Cerebellar cortex (tissue), 1 donor: ENCODE results near the gene NBEA.

Experiments
- DNase-seq: peaks from one replicate; pipeline ENCODE4 v3.0.0-alpha.2; 2015; ENCODE audit warnings: low spot score

NBEA gene

DNA sequence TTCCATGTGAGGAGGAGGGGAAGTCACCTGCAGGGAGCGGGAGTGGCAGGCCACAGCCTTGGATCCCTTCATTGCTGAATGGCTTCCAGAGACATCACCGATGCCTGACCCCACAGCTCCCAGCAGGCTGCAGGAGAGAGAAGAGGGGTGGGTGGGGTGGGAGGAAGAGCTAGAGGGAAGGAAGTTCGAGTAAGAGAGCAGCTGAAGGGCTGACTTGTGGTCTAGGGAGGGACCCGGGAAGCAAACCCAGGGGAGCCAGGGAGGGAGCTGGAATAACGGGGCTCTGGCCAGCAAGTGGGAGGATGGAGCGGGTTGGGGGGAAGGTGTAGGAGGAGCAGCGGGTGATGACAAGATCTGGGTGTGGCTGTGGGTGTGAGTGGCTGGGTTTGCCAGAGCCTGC, 764.2 kb downstream of the NBEA start:
- no peak for DNase-seq

DNA sequence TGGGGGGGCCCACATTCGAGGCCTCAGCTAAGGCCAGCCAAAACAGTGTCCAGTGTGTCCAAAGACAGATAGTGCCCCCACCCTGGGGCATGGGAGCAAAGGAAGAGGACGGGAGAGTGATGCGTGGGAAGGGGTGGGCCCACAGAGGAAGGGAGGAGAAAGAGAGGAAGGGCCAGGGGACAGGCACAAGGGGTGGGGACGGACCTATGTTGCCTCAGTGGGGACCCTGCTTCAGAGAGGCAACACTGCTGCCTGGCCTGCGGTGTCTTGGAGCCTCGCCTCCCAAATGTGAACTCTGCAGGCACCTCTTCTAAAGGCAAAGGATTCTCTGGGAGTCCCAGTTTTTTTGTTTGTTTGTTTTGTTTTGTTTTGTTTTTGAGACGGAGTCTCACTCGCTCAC, 764.7 kb downstream of the NBEA start:
- no peak for DNase-seq

DNA sequence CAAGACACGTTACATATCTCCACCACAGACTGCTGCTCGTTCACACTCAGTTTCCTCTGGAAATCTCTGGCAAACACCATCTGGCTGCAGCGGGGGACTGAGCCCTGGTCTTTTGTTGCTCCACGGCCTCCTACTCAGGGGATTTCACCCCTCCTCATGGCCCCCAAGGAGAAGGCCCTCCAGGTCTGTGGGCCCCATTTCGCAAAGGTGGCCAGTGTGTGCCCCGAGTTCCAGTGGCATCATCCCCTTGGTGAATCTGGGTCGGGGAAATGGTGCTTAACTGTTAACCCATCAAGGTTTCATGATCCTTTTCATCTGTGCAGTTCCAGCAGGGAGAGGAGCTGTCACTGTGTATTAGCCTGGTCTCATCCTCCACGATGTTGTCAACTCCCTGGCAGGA, 769.8 kb downstream of the NBEA start:
- DNase-seq: no peak

DNA sequence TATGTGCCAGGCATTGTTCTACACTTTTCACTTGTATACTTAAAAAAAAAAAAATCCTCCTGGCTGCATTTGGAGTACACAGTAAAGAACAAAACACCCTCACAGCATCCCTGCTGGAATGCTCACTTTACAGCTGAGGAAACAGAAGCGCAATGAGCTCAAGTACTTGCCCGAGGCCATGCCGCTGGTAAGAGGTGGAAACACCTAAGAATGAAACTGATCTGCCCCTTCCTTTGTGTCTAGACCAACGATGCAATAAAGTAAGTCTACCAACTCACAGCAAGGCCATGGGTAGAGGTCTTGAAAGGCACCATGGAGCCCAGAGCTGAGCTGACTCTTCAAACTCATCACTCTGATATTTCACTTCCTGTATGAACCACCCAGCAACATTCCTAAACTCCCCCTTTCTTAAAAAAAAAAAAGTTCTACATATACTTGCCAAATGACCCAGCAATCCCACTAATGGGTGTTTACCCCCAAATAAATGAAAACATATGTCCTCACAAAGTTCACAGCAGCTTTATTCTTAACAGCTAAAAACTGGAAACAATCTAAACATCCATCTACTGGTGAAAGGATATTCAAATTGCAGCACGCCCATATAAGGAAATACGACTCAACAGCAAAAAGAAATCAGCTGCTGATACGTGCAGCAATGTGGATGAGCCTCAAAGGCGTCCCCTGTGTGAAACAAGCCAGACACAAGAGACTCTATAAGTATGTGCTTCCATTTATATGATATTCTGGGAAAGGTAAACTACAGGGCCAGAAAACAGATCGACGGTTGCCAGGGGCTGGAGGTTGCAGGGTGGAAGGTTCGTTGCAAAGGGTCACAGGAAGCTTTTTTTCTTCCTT, 771.1 kb downstream of the NBEA start:
- no peak for DNase-seq

DNA sequence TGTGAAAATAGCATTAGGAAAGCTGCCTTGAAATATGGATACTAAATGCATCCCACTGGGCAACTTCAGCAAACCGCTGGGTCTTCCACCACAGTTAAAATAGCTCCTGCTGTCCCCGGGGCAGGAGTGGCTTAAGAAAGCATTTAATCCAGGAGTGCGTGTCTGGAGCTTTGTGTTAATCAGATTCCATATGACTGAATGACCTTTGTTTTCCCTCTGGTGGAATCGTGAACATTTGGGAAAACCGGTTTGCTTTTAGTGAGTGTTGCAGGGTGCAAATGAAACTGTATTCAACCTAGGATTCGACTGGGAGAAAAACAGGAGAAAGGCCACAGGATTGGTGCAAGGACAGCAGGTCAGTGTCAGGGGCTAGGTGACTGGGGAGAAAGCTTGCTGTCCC, 772.1 kb downstream of the NBEA start:
- no peak for DNase-seq

DNA sequence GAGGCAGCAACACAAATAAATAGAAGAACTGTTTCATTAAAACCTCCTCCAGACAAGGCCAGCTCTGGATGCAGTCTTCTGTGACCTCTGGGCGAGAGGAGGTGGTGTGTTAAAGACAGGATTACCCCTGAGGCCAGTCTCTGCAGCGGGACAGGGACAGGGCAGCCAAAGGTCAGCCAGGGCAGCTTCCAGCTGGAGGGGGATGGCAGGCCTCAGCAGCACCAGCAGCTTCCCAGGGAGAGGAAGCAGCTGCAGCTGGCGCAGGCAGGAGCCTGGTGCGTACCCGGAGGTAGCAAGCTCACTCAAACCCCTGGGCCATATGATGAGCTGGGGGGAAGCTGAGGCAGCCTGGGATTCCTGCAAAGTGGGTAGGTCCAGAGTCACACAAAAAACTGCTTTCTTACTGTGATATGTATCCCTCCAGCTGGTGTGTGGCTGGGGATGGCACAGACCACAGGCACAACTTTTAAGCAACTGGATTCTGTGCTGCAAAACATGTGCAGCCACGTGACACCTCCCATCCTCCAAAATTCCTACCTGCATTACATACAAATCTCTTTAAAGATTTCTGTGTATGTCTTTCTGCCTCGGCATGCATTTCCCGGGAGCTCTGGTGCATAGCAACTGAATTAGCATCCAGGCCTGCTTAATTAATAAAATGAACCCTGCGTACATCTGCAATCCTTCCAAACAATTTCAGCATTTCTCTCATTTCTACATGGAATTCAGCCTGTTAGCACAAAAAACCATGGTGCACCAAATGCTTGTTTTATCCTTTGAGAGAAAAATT, 772.7 kb downstream of the NBEA start:
- DNase-seq: no peak

DNA sequence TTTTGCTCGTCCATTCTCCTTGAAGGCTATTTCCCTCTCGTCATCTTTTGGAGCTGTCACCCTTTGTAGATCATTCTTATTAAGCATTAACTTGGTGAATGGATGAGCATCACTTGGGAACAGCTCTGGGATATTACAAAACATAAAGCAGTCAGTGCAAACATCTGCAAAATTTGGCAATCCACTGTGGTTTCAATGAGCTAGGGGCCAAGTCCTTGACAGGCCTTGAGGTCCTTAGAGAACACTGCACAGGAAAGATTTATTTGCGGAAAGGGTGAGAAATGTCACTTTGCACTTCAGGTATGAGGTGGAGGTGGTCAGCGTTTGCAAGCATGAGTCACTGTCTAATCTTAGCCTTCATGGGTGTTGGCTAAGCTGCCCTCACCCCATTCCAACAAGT, 774.1 kb downstream of the NBEA start:
- DNase-seq: no peak

DNA sequence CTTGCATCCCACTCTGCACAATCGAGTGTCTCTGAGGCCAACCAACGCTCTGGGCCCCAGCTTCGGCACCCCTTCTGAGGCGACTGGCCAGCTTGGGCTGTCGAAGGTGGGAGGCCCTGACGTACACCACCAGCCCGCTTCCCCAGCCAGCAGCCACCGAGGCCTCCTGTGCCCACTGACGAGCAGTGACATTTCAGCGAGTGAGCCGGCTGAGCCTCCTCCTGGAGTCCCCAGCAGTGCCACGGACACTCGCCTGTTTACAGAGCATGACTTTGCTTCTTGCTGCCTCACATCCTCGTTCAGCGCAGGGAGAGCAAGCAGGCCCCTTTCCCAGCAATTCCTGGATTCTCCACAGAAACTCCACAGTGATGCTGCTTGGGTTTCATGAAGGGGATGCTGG, 774.7 kb downstream of the NBEA start:
- DNase-seq: peak; percentile 48

DNA sequence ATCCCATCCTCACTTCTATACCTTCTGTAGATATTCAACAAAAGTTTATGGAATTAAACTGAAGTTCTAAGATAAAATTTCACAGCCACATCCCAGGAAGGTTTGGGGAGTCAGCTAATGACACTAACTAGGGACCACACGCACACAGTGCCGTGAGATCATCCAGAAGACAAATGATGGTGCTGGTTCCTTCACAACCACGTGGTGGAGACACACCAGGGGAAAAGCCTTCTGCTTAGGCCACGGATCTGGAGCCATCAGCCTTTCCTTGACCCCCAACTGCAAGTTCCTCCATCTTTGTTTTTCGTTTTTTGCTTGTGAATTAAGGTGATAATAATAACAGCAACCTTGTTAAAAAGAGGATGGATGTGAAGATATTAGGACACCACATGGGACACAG, 776.0 kb downstream of the NBEA start:
- DNase-seq: no peak

DNA sequence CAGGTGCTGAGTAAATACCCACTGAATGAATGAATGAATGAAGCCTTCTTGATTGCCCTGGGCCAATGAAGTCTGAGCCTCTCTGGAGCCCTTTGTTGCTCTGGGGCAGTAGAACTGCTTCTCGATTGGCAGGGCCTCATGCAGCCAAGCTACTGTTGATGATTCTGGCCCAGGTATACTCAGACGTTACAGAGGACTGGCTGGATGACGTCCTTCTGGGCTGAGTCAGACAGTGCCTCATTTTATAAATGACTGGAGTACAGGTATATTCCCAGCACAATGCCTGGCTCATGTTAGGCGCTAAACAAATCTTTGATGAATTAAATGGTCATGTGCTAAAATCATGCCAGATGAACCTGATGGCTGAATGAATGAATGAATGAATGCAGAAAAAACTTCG, 778.2 kb downstream of the NBEA start:
- no peak for DNase-seq

DNA sequence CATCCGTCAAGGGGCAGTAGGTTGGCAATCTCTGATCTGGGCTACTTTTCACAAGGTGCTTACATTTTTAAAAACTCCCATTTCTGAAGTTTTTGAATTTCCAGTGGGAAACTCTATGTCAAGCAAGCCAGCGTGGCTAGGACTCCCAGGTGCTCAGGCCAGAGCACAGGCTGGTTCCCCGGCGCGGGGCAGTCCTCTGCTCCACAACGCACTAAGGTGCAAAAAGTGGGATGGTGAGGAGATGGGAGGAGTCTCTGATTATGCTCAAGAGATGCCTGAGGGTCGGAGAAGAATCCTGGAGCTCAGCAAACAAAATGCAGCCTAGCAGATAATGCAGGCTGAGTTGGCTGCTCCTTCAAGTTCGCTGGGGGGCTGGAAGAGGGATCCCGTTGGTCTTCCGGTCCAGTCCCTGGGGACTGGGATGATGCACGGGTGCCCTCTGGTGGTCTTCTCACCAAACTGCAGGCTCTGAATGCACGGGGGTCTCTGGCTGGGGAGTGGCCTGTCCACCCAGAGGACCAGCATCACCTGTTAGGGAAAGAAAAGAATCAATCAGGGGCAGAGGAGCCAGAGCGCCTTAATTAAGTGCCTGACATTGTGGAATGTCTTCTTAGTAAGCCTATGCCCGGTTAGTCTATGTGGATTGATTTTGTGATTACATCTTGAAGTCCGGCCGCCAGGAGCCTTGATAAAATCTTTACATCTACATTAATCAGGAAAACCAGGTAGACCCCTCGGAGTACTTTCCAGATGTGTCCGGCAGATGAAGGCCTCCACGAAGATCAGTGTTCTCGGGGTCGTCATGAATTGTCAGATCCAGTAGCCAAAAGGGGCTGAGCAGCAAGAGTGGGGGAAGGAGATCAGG, 778.9 kb downstream of the NBEA start:
- DNase-seq: peak; percentile 66
